A549 (cell line): ENCODE data around the gene TAF8. TPM values are rescaled to one million over a fixed set of nuclear protein-coding genes. Genes with fewer than 3 reads are reported as not detected.

Experiments used
- ATAC-seq, 2 experiments: fragments of 200-7000 bp in 1 of 2; fragments of >200 bp in 1 of 2; cut with Nextera tagmentation in 1 of 2; cut with Tn5 transposase in 1 of 2; 3 replicates each; pipeline versions ENCODE4 v1.8.0 to v1.9.1; 2018 to 2020; ENCODE audit warnings: mild to moderate bottlenecking in 1 of 2, moderate library complexity in 1 of 2
- CTCF ChIA-PET: fragments of 300-600 bp; sonication (Branson Sonifier 250); formaldehyde crosslinking; extraction: SDS; loops from one replicate; lab custom pipeline; 2021; ENCODE audit warnings: antibody characterized with exemption, inconsistent platforms; lab: Yijun Ruan, JAX
- POLR2A ChIA-PET: fragments of 350-600 bp; formaldehyde crosslinking; extraction: SDS; loops from one replicate; lab custom pipeline; 2021; ENCODE audit warnings: antibody characterized with exemption, inconsistent platforms; lab: Yijun Ruan, JAX
- DNase-seq, 2 experiments: peaks; one replicate each; pipeline versions ENCODE4 v3.0.0 to v3.0.0-alpha.2; 2011 to 2016; ENCODE audit warnings: low read depth in 1 of 2, low spot score in 1 of 2
- FAIRE-seq: peaks from 2 replicates; lab custom pipeline; 2011; peaks lifted over from hg19 to GRCh38; lab: Jason Lieb, UNC
- H3K27ac ChIP-seq, 2 experiments: fragments of >200 bp; sonication (Bioruptor Twin); formaldehyde crosslinking; 3 replicates each; pipeline ENCODE4 v1.5.1; 2016 to 2017
- H3K4me1 ChIP-seq: fragments of >200 bp; sonication (Bioruptor Twin); formaldehyde crosslinking; 3 replicates; pipeline ENCODE4 v1.6.1; 2016
- H3K4me2 ChIP-seq: fragments of >200 bp; sonication (Bioruptor Twin); formaldehyde crosslinking; 3 replicates; pipeline ENCODE4 v1.6.1; 2016
- H3K4me3 ChIP-seq: fragments of >200 bp; sonication (Bioruptor Twin); formaldehyde crosslinking; 3 replicates; pipeline ENCODE4 v1.5.1; 2016
- H3K9me3 ChIP-seq: fragments of >200 bp; sonication (Bioruptor Twin); formaldehyde crosslinking; 3 replicates; pipeline ENCODE4 v1.6.1; 2016
- ATOH8 ChIP-seq: fragments of 250-450 bp; sonication (Bioruptor Pico); IDR thresholded peaks from 2 replicates; pipeline ENCODE4 v1.5.0; 2020; ENCODE audit warnings: low read depth, mild to moderate bottlenecking, moderate library complexity
- BCL3 ChIP-seq: fragments of >200 bp; sonication (Bioruptor Twin); formaldehyde crosslinking; IDR thresholded peaks from 3 replicates; pipeline ENCODE4 v1.6.1; 2016
- BHLHE40 ChIP-seq: IDR thresholded peaks from 2 replicates; pipeline ENCODE4 v1.6.1; 2012; ENCODE audit warnings: low read depth, low read length, inconsistent platforms
- CBX2 ChIP-seq: fragments of 200-600 bp; sonication (generic); IDR thresholded peaks from 2 replicates; pipeline ENCODE4 v1.6.1; 2016; ENCODE audit warnings: low read depth, mild to moderate bottlenecking, borderline replicate concordance
- CHD2 ChIP-seq: fragments of 150-350 bp; IDR thresholded peaks from 2 replicates; pipeline ENCODE4 v1.6.1; 2014; ENCODE audit warnings: low read length; ENCODE audit not compliant: partially characterized antibody
- CHD4 ChIP-seq: fragments of 200-600 bp; sonication (generic); IDR thresholded peaks from 2 replicates; pipeline ENCODE4 v1.6.1; 2016; ENCODE audit warnings: antibody characterized with exemption, mild to moderate bottlenecking, borderline replicate concordance
- CTCF ChIP-seq: fragments of >200 bp; sonication (Bioruptor Twin); formaldehyde crosslinking; IDR thresholded peaks from 3 replicates; pipeline ENCODE4 v1.5.1; 2016
- EHF ChIP-seq: fragments of 250-450 bp; sonication (Bioruptor Pico); IDR thresholded peaks from 2 replicates; pipeline ENCODE4 v1.5.0; 2020; ENCODE audit warnings: mild to moderate bottlenecking
- EHMT2 ChIP-seq: fragments of 200-600 bp; sonication (generic); IDR thresholded peaks from 2 replicates; pipeline ENCODE4 v1.6.1; 2016; ENCODE audit warnings: antibody characterized with exemption, low read depth, mild to moderate bottlenecking, moderate library complexity
- ELK1 ChIP-seq: fragments of 150-350 bp; IDR thresholded peaks from 2 replicates; pipeline ENCODE4 v1.6.1; 2014; ENCODE audit warnings: low read depth, mild to moderate bottlenecking, low read length
- EP300 ChIP-seq, 2 experiments: fragments of >200 bp; sonication (Bioruptor Twin); formaldehyde crosslinking; IDR thresholded peaks; 2 replicates in 1 of 2; 3 replicates in 1 of 2; pipeline ENCODE4 v1.6.1; 2016 to 2017
- ESRRA ChIP-seq: fragments of 150-350 bp; IDR thresholded peaks from 2 replicates; pipeline ENCODE4 v1.6.1; 2014; ENCODE audit warnings: mild to moderate bottlenecking, low read length, borderline replicate concordance
- FOSL2 ChIP-seq, 2 experiments: fragments of 450-650 bp in 1 of 2; fragments of >200 bp in 1 of 2; sonication (Bioruptor Twin) in 1 of 2; formaldehyde crosslinking; IDR thresholded peaks; 2 replicates each; pipeline versions ENCODE4 v1.5.0 to v1.6.1; 2016 to 2020; ENCODE audit warnings: mild to moderate bottlenecking in 1 of 2, moderate library complexity in 1 of 2
- FOXS1 ChIP-seq: fragments of 250-450 bp; sonication (Bioruptor Pico); IDR thresholded peaks from 2 replicates; pipeline ENCODE4 v1.5.0; 2020; ENCODE audit warnings: mild to moderate bottlenecking, moderate library complexity
- GATA3 ChIP-seq: IDR thresholded peaks from 2 replicates; pipeline ENCODE4 v1.6.1; 2012; ENCODE audit warnings: borderline replicate concordance
- HOXA7 ChIP-seq: fragments of 250-450 bp; sonication (Bioruptor Pico); IDR thresholded peaks from 2 replicates; pipeline ENCODE4 v1.5.0; 2020; ENCODE audit warnings: mild to moderate bottlenecking, moderate library complexity
- HOXB5 ChIP-seq: fragments of 250-450 bp; sonication (Bioruptor Pico); IDR thresholded peaks from 2 replicates; pipeline ENCODE4 v1.5.0; 2020; ENCODE audit warnings: mild to moderate bottlenecking, moderate library complexity
- KDM1A ChIP-seq: fragments of 200-600 bp; sonication (generic); IDR thresholded peaks from 2 replicates; pipeline ENCODE4 v1.6.1; 2016; ENCODE audit warnings: low read depth, mild to moderate bottlenecking
- MAZ ChIP-seq: fragments of 150-350 bp; IDR thresholded peaks from 2 replicates; pipeline ENCODE4 v1.6.1; 2014; ENCODE audit warnings: antibody characterized with exemption, low read depth, low read length, borderline replicate concordance
- NPAS2 ChIP-seq: fragments of 250-450 bp; sonication (Bioruptor Pico); IDR thresholded peaks from 2 replicates; pipeline ENCODE4 v1.8.0; 2022; ENCODE audit warnings: mild to moderate bottlenecking, moderate library complexity, borderline replicate concordance
- NR3C1 ChIP-seq: fragments of >200 bp; sonication (Bioruptor Twin); formaldehyde crosslinking; IDR thresholded peaks from 3 replicates; pipeline ENCODE4 v1.6.1; 2017
- POLR2A ChIP-seq: IDR thresholded peaks from 2 replicates; pipeline ENCODE4 v1.6.1; 2012; ENCODE audit warnings: mild to moderate bottlenecking, low read length
- RCOR1 ChIP-seq: fragments of 150-350 bp; IDR thresholded peaks from 2 replicates; pipeline ENCODE4 v1.6.1; 2014; ENCODE audit warnings: antibody characterized with exemption, low read length, low read depth
- RNF2 ChIP-seq: fragments of 200-600 bp; sonication (generic); IDR thresholded peaks from 2 replicates; pipeline ENCODE4 v1.6.1; 2016; ENCODE audit warnings: low read depth, mild to moderate bottlenecking, antibody characterized with exemption, moderate library complexity, borderline replicate concordance
- TP53 ChIP-seq: fragments of 250-450 bp; sonication (Bioruptor Pico); IDR thresholded peaks from 2 replicates; pipeline ENCODE4 v1.5.0; 2021; ENCODE audit warnings: mild to moderate bottlenecking, moderate library complexity
- ZC3H11A ChIP-seq: fragments of 450-650 bp; IDR thresholded peaks from 2 replicates; pipeline ENCODE4 v1.6.1; 2014; ENCODE audit warnings: antibody characterized with exemption, mild to moderate bottlenecking
- ZFP36 ChIP-seq: fragments of 450-650 bp; IDR thresholded peaks from 2 replicates; pipeline ENCODE4 v1.6.1; 2014; ENCODE audit warnings: borderline replicate concordance; ENCODE audit not compliant: partially characterized antibody
- ZNF302 ChIP-seq: fragments of 250-450 bp; sonication (Bioruptor Pico); IDR thresholded peaks from 2 replicates; pipeline ENCODE4 v1.9.0; 2021; ENCODE audit warnings: inconsistent platforms, mild to moderate bottlenecking, moderate library complexity
- whole genome bisulfite sequencing: methylation state at CpG from one replicate; pipeline ENCODE4 v1.1.6; 2017; ENCODE audit errors: missing lambda C conversion rate; 5-methylcytosine and 5-hydroxymethylcytosine counted together
- polyA plus RNA-seq, 4 experiments: library from polyadenylated mRNA; depleted of rRNA in 3 of 4; stranded (reverse); fragments of >200 nt; fragmentation: RNase III in 1 of 4; extraction: RNeasy Plus Mini Kit Qiagen cat#74134 plus additional on column Dnase treatment in 1 of 4; gene quantifications; 2 replicates in 3 of 4; 3 replicates in 1 of 4; pipeline ENCODE4 v1.2.3, GENCODE V29; 2011 to 2017

The TAF8 gene
- polyA plus RNA-seq, 2 of the 4 experiments (the other 2 are of a cell fraction), result 14.0 to 18.7 TPM

GRCh38 chr6:42068173-42068572 lies 17.8 kb downstream of the TAF8 start:
- ChIA-PET CTCF (interaction anchor here (1.1 to 2.4 kb wide), 2 partner anchors 8 to 98 kb away, joined by 3 to 10 read pairs; no protein-coding TSS in a partner anchor), POLR2A (no interaction called here)
- Histone ChIP-seq H3K4me2 (no peak overlapping the region), H3K9me3 (no peaks in the 10 kb centered on the region), H3K4me1 (no peaks in the 10 kb centered on the region), H3K4me3 (no peak overlapping the region), H3K27ac (no peak overlapping the region)
- ATAC-seq (no peak), FAIRE-seq (no peak), DNase-seq (no peak)
- no peak for TF ChIP-seq EHF (CRISPR knock-in tag)
- TF ChIP-seq ZC3H11A, result no peak
- no peak for TF ChIP-seq FOSL2 (IDR thresholded peaks at IDR 0.05)
- no peak for TF ChIP-seq FOSL2 (CRISPR knock-in tag; IDR thresholded peaks at IDR 0.05)
- TF ChIP-seq MAZ, result no peak
- TF ChIP-seq CBX2, result no peak
- TF ChIP-seq ATOH8 (CRISPR knock-in tag), result no peak
- TF ChIP-seq HOXA7 (CRISPR knock-in tag), result no peak
- no peak for TF ChIP-seq ESRRA
- TF ChIP-seq KDM1A, result no peak
- no peak for TF ChIP-seq CHD4
- no peak for TF ChIP-seq FOXS1 (CRISPR knock-in tag)
- TF ChIP-seq RNF2, result no peak
- no peak for TF ChIP-seq BHLHE40
- no peak for TF ChIP-seq EHMT2
- no peak for TF ChIP-seq NR3C1
- no peak for TF ChIP-seq CHD2
- no peak for TF ChIP-seq ELK1
- TF ChIP-seq ZFP36, result no peak
- 94% methylated on average over 7 of the region's 7 CpGs for WGBS

GRCh38 chr6:42068872-42069522 lies 18.7 kb downstream of the TAF8 start:
- Histone ChIP-seq H3K27ac (no peak overlapping the region), H3K4me3 (no peak overlapping the region), H3K4me2 (no peak overlapping the region), H3K4me1 (no peaks in the 10 kb centered on the region), H3K9me3 (no peaks in the 10 kb centered on the region)
- FAIRE-seq, result no peak
- no peak for TF ChIP-seq ELK1
- TF ChIP-seq ZC3H11A, result no peak
- TF ChIP-seq GATA3, result no peak
- TF ChIP-seq HOXB5 (CRISPR knock-in tag), result no peak
- TF ChIP-seq BCL3, result no peak
- no peak for TF ChIP-seq TP53 (CRISPR knock-in tag)
- TF ChIP-seq ESRRA, result no peak
- no peak for TF ChIP-seq CHD4
- TF ChIP-seq HOXA7 (CRISPR knock-in tag), result no peak
- no peak for TF ChIP-seq POLR2A
- no peak for TF ChIP-seq ZNF302
- TF ChIP-seq EP300 (IDR thresholded peaks at IDR 0.05), result no peak
- TF ChIP-seq CTCF, result no peak
- no peak for TF ChIP-seq NPAS2 (CRISPR knock-in tag)
- no peak for TF ChIP-seq RCOR1
- TF ChIP-seq MAZ, result no peak
- no peak for TF ChIP-seq FOSL2 (IDR thresholded peaks at IDR 0.05)
- TF ChIP-seq FOSL2 (CRISPR knock-in tag; IDR thresholded peaks at IDR 0.05), result no peak
- TF ChIP-seq RNF2, result no peak
- ATAC-seq, result peak in 1 of 2 experiments; percentile 38; a peak in 2 of 6 replicates
- ChIA-PET CTCF (interaction anchor here (0.6 to 1.0 kb wide), 2 partner anchors 10 to 96 kb away, joined by 3 read pairs; no protein-coding TSS in a partner anchor), POLR2A (no interaction called here)
- WGBS, result 91% methylated on average over 5 of the region's 5 CpGs
- no peak for DNase-seq
